Activated CD4-positive, alpha-beta memory T cell treated with anti-CD3 and anti-CD28 coated beads for 36 hours (primary cell): ENCODE data around the gene C2orf81. TPM values are rescaled to one million over a fixed set of nuclear protein-coding genes. Genes with fewer than 3 reads are reported as not detected.
A peak's percentile ranks its signal among the peaks of the same experiment; 100 is the strongest.

Experiments
- CTCF ChIA-PET: fragments of 350-600 bp; sonication (Branson Sonifier 250); formaldehyde crosslinking; loops from one replicate; lab custom pipeline; 2021; ENCODE audit warnings: antibody characterized with exemption, inconsistent platforms; lab: Charles Lee
- POLR2A ChIA-PET: fragments of 350-600 bp; sonication (Branson Sonifier 250); formaldehyde crosslinking; loops from one replicate; lab custom pipeline; 2021; ENCODE audit warnings: antibody characterized with exemption; lab: Charles Lee
- DNase-seq: peaks from one replicate; pipeline ENCODE4 v3.0.0-alpha.2; 2020
- H3K27ac Mint-ChIP-seq: one replicate; pipeline ENCODE4 v1.8.0; 2021; ENCODE audit warnings: mixed read lengths
- H3K27me3 Mint-ChIP-seq: one replicate; pipeline ENCODE4 v1.8.0; 2021; ENCODE audit warnings: mixed read lengths
- H3K36me3 Mint-ChIP-seq: one replicate; pipeline ENCODE4 v1.8.0; 2021; ENCODE audit warnings: mixed read lengths
- H3K4me1 Mint-ChIP-seq: one replicate; pipeline ENCODE4 v1.8.0; 2021; ENCODE audit warnings: low read depth, mixed read lengths
- H3K4me3 Mint-ChIP-seq: one replicate; pipeline ENCODE4 v1.8.0; 2021; ENCODE audit warnings: mild to moderate bottlenecking, mixed read lengths
- H3K9me3 Mint-ChIP-seq: one replicate; pipeline ENCODE4 v1.8.0; 2021; ENCODE audit warnings: mixed read lengths
- intact Hi-C: fragments of 100-400 bp; cut with micrococcal nuclease; formaldehyde crosslinking; loops from one replicate; pipeline ENCODE4 v1.15.1; 2023
- total RNA-seq, 2 experiments: library from RNA; stranded (reverse); gene quantifications; one replicate each; pipeline ENCODE4 v1.2.3, GENCODE V29; 2021

C2orf81 gene
- total RNA-seq, 2 experiments from 2014 or later = 2.4 to 2.8 TPM

DNA sequence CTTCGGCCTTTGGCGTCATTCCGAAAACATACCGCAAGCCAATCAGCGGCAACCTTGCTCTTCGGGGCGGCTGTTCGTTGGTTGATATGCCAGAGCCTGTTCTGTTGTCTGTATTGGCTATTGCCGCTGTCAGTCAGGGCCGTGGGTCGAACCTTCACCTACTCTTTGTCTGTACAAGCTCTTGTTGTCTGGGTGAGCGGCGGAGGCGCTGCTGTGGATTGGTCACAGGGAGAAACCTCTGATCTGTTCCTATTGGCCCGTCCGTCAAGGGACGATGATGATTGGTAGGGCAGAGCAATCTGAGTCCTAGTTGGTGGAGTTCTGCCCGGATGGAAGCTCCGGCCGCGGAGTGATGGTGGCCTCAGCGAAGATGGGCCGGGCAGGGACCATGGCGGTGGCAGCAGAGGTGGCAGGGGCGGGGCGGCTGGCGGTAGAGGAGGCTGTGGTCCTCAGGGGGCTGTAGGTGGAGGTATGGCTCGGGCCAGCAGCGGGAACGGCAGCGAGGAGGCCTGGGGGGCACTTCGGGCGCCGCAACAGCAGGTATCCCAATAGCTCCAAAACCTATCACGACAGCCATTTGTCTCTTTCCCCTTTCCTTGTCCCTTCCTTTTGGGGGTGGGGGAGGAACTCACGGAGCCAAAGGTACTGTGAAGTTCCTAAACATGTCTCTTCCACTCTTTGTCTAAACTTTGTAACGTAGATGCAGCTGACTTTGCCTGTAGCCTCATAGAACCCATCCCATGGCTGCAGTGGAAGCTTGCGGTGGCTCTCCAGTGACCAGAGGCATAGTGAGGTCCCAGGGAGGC lies 36.9 kb upstream of the C2orf81 start, which contains the start of gene WBP1:
TSS of gene WBP1 (plus strand) at position 307 of the 806 bp plus-strand sequence. CDS start at position 472, 165 bp downstream.
- intact Hi-C loops = loop anchor here (1.0 to 10.0 kb wide), 6 partner anchors 14 to 1224 kb away; partner anchors contain the start of genes AUP1, CCT7, HTRA2 and MRPL53
- Mint-ChIP-seq H3K27ac (peak within 1 kb of the TSS; percentile 99), H3K4me1 (peaks cover 55% of the 10 kb centered on the region), H3K36me3 (peaks cover 20% of the 10 kb centered on the region), H3K9me3 (no peaks in the 10 kb centered on the region), H3K4me3 (peak within 1 kb of the TSS; percentile 87), H3K27me3 (peaks cover 2% of the 10 kb centered on the region)
- CTCF ChIA-PET = interaction anchor here (0.9 to 3.6 kb wide), 6 partner anchors 8 to 73 kb away, joined by 5 to 19 read pairs (median 8); partner anchors contain the start of genes CCDC142, HTRA2, MRPL53 and TTC31
- DNase-seq = peak; percentile 100
- POLR2A ChIA-PET = interaction anchor here (0.9 to 3.2 kb wide), 8 partner anchors 10 to 254 kb away, joined by 3 to 20 read pairs (median 8); partner anchors contain the start of genes AUP1, C2orf81, CCDC142 and DQX1

DNA sequence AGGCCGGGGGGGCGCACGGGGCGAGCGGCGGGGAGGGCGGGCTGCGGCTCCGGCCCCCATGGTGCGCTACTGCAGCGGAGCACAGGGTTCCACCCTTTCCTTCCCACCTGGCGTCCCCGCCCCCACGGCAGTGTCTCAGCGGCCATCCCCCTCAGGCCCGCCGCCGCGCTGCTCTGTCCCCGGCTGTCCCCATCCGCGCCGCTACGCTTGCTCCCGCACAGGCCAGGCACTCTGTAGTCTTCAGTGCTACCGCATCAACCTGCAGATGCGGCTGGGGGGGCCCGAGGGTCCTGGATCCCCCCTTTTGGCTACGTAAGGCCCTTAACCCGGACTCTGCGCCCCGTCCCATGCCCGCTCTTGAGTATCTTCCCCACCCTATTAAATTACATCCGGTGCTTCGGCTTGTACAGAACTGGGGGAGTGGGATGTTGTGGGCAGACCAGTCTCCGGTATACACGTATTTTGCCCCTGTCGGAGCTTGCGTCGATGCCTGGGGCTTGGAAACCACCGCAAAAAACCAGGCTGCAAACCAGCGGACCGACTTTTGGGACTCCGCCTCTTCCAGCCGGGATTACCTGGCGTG lies 36.2 kb upstream of the C2orf81 start:
- peaks cover 13% of the 10 kb centered on the region for H3K36me3 Mint-ChIP-seq
- DNase-seq = peak; percentile 89
- peaks cover 2% of the 10 kb centered on the region for H3K27me3 Mint-ChIP-seq
- H3K4me3 Mint-ChIP-seq = peak overlapping the region; percentile 87
- CTCF ChIA-PET = interaction anchor here (0.9 to 3.6 kb wide), 4 partner anchors 9 to 74 kb away, joined by 5 to 19 read pairs (median 14); partner anchors contain the start of genes CCDC142, HTRA2 and TTC31
- H3K4me1 Mint-ChIP-seq = peaks cover 55% of the 10 kb centered on the region
- intact Hi-C loops = loop anchor here (1.0 to 10.0 kb wide), 7 partner anchors 8 to 1223 kb away; partner anchors contain the start of genes AUP1, CCT7, HTRA2 and MOGS
- H3K27ac Mint-ChIP-seq = peak overlapping the region; percentile 99
- POLR2A ChIA-PET = interaction anchor here (0.9 to 3.2 kb wide), 6 partner anchors 14 to 253 kb away, joined by 3 to 20 read pairs (median 12); partner anchors contain the start of genes AUP1, C2orf81, CCDC142 and HTRA2
- H3K9me3 Mint-ChIP-seq = no peaks in the 10 kb centered on the region

DNA sequence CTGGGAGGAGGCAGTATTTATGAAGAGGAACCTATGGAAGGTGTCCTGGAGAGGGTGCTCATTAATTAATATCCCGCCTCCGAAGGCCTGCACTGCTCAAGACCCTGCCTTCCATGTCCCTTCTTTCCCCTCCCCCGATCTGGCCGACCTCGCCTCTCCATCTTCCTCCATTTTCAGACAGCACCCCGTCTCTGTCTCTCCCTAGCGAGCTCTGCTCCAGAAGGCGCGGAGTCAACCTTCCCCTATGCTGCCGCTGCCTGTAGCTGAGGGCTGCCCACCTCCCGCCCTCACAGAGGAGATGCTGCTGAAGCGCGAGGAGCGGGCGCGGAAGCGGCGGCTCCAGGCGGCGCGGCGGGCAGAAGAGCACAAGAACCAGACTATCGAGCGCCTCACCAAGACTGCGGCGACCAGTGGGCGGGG lies 35.7 kb upstream of the C2orf81 start:
- H3K27me3 Mint-ChIP-seq = peaks cover 2% of the 10 kb centered on the region
- peak overlapping the region; percentile 99 for H3K27ac Mint-ChIP-seq
- peaks cover 13% of the 10 kb centered on the region for H3K36me3 Mint-ChIP-seq
- POLR2A ChIA-PET = interaction anchor here (0.9 to 3.0 kb wide), 4 partner anchors 25 to 253 kb away, joined by 3 to 11 read pairs (median 7); partner anchors contain the start of genes AUP1, C2orf81, HTRA2 and WDR54
- CTCF ChIA-PET = interaction anchor here (0.7 to 3.6 kb wide), 4 partner anchors 14 to 207 kb away, joined by 4 to 19 read pairs (median 14); partner anchors contain the start of genes CCDC142, HTRA2 and TTC31
- no peak for DNase-seq
- peaks cover 58% of the 10 kb centered on the region for H3K4me1 Mint-ChIP-seq
- intact Hi-C loops = loop anchor here (1.0 to 10.0 kb wide), 2 partner anchors 8 to 1222 kb away; partner anchors contain the start of genes CCT7, MOGS and PRADC1
- H3K4me3 Mint-ChIP-seq = peak overlapping the region; percentile 87
- H3K9me3 Mint-ChIP-seq = no peaks in the 10 kb centered on the region

DNA sequence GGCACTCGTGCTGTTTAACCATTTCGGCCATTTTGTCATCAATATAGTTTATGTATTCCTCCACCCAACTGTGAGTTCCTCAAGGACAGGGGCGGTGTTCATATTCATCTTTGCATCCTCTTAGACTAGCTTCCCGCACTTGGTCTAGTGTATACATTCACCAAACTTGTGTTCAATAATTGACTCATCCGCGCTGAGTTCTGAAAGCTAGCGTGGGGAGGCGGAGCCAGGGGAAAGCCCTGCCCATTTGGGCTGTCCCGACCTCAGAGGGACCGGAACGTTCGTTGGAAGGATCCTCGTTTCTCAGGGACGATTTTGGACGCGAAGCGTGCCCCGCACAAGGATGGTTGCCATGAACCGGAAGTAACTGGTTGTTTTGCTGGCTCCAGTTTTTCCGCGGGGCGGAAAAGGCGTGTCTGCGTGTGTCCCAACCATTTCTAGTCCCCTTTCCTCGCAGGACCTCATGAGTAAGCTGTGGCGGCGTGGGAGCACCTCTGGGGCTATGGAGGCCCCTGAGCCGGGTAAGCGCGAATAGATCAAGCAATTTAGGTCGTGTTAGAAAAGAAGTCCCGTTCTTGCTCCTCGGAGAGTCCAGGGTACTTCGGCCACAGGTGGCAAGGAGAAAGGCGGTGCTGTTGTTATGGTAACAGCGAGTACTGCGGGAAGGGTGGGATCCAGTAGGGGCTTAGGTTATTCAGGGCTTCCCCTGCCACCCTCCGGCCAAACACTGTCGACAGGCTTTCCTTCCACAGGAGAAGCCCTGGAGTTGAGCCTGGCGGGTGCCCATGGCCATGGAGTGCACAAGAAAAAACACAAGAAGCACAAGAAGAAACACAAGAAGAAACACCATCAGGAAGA lies 33.5 kb upstream of the C2orf81 start, which contains the start of gene INO80B:
TSS of gene INO80B (plus strand) at position 434 of the 858 bp plus-strand sequence. CDS start at position 464, 30 bp downstream.
- Mint-ChIP-seq H3K27ac (peak within 1 kb of the TSS; percentile 99), H3K4me3 (peak within 1 kb of the TSS; percentile 87), H3K27me3 (peaks cover 2% of the 10 kb centered on the region), H3K36me3 (peaks cover 7% of the 10 kb centered on the region), H3K4me1 (peaks cover 53% of the 10 kb centered on the region), H3K9me3 (no peaks in the 10 kb centered on the region)
- ChIA-PET POLR2A (interaction anchor here (0.5 to 3.0 kb wide), 8 partner anchors 12 to 133 kb away, joined by 3 to 11 read pairs (median 6); partner anchors contain the start of genes AUP1, C2orf81, CCDC142 and HTRA2), CTCF (interaction anchor here (0.8 to 2.7 kb wide), 12 partner anchors 10 to 276 kb away, joined by 3 to 25 read pairs (median 4); partner anchors contain the start of genes AUP1, C2orf81, CCDC142 and HTRA2)
- intact Hi-C loops = loop anchor here (1.0 to 10.0 kb wide), 9 partner anchors 15 to 1220 kb away; partner anchors contain the start of genes AUP1, C2orf81, CCT7 and HTRA2
- DNase-seq = peak; percentile 99

DNA sequence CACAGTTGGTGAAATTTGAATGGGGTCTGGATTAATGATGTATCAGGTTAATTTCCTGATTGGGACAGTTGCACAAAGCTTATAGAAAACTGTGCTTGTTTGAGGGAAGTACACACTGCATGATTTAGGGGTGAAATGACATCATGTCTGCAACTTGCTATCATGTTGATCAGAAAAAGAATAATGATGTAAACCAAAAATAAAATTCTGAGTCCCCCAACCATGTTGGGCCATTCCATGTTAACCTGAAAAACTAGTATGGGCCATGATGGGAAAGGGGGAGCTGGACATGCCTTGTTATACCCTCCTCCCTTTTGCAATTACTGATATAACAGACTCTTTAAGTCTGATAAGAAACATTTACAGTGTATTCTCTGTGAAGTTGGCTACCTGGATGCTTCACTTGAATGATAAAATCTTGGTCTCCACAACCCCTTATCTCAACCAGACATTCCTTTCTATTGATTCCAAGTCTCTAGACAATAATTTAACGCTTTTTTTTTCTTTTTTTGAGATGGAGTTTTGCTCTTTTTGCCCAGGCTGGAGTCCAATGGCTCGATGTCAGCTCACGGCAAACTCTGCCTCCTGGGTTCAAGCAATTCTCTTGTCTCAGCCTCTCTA lies 29.3 kb upstream of the C2orf81 start:
- ChIA-PET POLR2A (no interaction called here), CTCF (interaction anchor here (0.7 kb wide), 1 partner anchor 471 kb away, joined by 3 read pairs; no protein-coding TSS in a partner anchor)
- Mint-ChIP-seq H3K4me3 (no peak overlapping the region), H3K27me3 (no peaks in the 10 kb centered on the region), H3K4me1 (peaks cover 23% of the 10 kb centered on the region), H3K9me3 (no peaks in the 10 kb centered on the region), H3K36me3 (peaks cover 1% of the 10 kb centered on the region), H3K27ac (no peak overlapping the region)
- no peak for DNase-seq
- intact Hi-C loops = loop anchor here (10.0 kb wide), 1 partner anchor 1216 kb away; the partner anchor contains the start of genes CCT7 and PRADC1

DNA sequence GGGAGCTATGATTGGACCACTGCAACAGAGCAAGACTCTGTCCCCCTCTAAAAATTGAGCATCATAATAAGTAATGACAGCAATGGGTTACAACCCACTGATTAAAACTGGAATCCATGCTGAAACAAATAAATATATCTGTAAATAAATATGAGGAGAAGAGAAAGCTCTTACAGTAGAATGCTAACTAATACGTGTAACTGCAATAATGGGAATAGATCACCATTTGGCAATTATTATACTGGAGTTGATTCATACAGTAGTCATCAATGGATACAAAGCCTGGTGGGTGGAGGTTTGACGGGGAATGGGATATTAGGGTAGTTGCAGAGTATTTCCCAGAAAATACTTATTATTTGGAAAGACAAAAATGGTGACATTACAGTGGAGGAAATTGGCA lies 27.4 kb upstream of the C2orf81 start:
- intact Hi-C loops = no loop called here
- ChIA-PET CTCF (no interaction called here), POLR2A (no interaction called here)
- DNase-seq = no peak
- Mint-ChIP-seq H3K27me3 (peaks cover 2% of the 10 kb centered on the region), H3K9me3 (no peaks in the 10 kb centered on the region), H3K27ac (no peak overlapping the region), H3K36me3 (no peaks in the 10 kb centered on the region), H3K4me3 (no peak overlapping the region), H3K4me1 (peaks cover 10% of the 10 kb centered on the region)

DNA sequence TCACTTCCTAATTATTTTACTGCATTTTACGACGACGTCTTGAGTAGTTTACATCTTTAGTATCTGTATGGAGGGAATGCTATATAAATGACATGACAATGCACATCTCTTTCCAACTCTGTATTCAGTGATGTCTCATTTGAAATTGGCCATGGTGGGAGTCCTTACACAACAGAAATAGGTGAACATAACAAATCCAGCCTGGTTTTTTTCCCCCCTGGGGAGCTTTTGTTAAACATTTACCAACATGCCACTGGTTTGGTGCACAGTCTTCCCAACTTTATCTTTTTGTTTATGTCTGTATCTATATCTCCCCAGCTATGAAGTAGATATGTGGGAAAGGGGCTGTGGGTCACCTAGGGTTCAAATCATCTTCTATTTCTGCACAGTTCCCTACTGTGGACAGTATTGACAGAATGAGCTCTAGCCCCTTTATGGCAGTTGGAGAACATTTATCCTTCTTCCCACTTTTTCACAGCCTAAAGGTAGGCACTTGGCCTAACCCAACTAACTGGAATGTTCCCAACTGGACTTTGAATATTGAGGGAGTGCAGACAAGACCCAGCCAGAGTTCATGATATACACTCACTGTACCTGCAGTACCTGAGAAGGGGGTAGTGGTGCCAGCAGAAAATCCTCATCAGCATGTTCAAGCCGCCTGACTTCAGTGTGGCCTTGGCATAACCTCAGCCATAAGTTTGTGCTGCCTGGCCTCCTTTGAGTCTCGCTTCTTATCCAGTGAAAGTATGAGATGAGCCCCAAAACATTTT lies 26.0 kb upstream of the C2orf81 start:
- Mint-ChIP-seq H3K36me3 (no peaks in the 10 kb centered on the region), H3K4me3 (no peak overlapping the region), H3K4me1 (peaks cover 1% of the 10 kb centered on the region), H3K27me3 (peaks cover 3% of the 10 kb centered on the region), H3K27ac (no peak overlapping the region), H3K9me3 (no peaks in the 10 kb centered on the region)
- POLR2A ChIA-PET = no interaction called here
- DNase-seq = no peak
- CTCF ChIA-PET = interaction anchor here (0.6 kb wide), 1 partner anchor 14 kb away, joined by 4 read pairs; no protein-coding TSS in a partner anchor
- intact Hi-C loops = no loop called here

DNA sequence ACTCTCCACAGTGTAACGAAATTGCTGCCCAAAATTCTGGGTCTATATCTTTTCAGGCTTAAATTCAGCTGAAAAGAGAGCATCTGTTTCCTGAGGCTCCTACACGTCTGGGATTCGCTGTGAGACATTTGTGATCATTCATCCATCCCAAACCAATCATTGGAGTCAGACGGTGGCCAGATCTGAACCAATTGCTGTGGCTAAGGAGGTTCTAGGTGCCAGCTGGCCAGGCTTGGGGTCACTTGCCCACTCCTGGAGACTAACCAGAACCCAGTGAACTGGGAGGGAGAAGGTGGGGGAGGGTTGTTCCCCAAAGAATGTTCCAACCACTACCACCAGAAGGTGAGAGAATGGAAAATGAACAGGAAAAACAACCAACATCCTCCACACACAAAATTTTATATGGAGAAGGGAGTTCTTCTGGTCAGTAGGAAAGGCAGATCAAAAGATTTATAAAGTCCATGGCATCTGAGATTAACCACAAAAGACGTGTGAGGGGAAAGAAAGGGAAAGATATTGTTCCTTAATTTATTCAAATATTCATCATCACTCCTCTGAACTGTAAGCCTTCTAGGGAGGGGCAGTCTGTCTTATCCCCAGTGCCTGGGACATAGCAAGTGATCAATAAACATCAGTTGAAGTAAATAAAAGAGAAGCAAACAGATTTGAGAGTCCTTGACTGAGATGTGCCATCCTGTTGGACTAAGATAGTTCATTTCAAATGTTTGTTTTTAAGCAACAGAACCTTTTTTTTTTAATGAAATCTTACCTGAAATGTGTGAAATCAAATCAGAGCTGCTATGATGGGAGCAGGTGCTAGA lies 23.3 kb upstream of the C2orf81 start:
- POLR2A ChIA-PET = no interaction called here
- Mint-ChIP-seq H3K27me3 (peaks cover 11% of the 10 kb centered on the region), H3K4me3 (no peak overlapping the region), H3K36me3 (no peaks in the 10 kb centered on the region), H3K9me3 (no peaks in the 10 kb centered on the region), H3K4me1 (peaks cover 10% of the 10 kb centered on the region), H3K27ac (no peak overlapping the region)
- intact Hi-C loops = no loop called here
- CTCF ChIA-PET = no interaction called here
- DNase-seq = no peak
